Muscle layer of duodenum (tissue), 2 donors: ENCODE results near the gene TIGAR.

Source experiments
- H3K27ac ChIP-seq: one replicate; pipeline ENCODE4 v1.7.0; 2013; ENCODE audit warnings: mild to moderate bottlenecking, low read length
- H3K27me3 ChIP-seq: one replicate; pipeline ENCODE4 v1.7.0; 2013; ENCODE audit warnings: low read depth, mild to moderate bottlenecking, control low read depth, low read length
- H3K36me3 ChIP-seq, 2 donors: one replicate each; pipeline ENCODE4 v1.7.0; 2013; ENCODE audit warnings: low read length in 2 of 2, control low read depth in 1 of 2, mild to moderate bottlenecking in 1 of 2; ENCODE audit not compliant: insufficient read depth in 2 of 2, control insufficient read depth in 1 of 2
- H3K4me1 ChIP-seq, 2 donors: one replicate each; pipeline ENCODE4 v1.7.0; 2013; ENCODE audit warnings: low read length in 2 of 2, mild to moderate bottlenecking in 2 of 2, control low read depth in 1 of 2, moderate library complexity in 1 of 2; ENCODE audit not compliant: insufficient read depth in 2 of 2, control insufficient read depth in 1 of 2
- H3K4me3 ChIP-seq, 2 donors: one replicate each; pipeline ENCODE4 v1.7.0; 2013; ENCODE audit warnings: low read length in 2 of 2, low read depth in 1 of 2, mild to moderate bottlenecking in 1 of 2
- H3K9me3 ChIP-seq, 2 donors: one replicate each; pipeline ENCODE4 v1.7.0; 2013; ENCODE audit warnings: low read length in 2 of 2, control low read depth in 1 of 2, mild to moderate bottlenecking in 1 of 2; ENCODE audit not compliant: control insufficient read depth in 1 of 2
- donor health status: healthy.

The TIGAR gene

DNA sequence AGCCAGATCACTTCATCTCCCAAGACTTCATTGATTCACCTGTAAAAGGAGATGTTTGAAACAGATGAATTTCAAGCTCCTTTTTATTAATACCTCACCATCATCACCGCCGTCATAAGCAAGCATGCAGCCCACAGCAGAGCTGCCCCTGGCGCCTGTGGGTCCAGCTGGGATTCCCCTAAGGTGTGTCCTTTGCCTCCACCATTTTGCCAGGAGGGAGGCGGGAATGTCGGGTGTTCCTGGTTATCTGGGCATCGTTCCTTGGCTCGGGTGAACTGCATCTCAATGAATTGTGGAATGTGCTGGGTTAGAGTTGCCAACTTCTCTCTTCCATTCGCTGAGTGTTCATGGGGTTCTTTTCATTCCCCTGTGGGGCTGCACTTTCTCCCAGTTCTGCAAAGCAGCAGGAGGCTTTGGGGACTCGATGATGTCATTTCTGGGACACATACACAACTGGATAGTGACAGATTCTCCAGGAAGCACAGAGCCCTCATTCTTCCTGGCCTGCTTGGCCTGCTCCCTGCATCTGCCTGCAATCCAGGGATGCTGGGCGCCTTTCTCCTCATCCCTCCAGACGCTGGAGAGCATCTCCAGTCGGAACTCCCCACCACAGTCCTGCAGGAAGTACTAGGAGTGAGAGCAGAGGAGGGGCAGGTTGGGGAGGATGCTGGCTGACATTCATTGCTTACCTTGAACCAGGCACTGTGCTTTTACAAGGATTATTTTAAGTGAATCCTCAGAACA is 37.3 kb upstream of the TIGAR start:
- H3K27ac ChIP-seq, result peak overlapping the region; percentile 23
- peaks cover 57 to 63% of the 10 kb centered on the region in 2 donors for H3K36me3 ChIP-seq
- H3K4me1 ChIP-seq, result peaks cover 52 to 86% of the 10 kb centered on the region in 2 donors

DNA sequence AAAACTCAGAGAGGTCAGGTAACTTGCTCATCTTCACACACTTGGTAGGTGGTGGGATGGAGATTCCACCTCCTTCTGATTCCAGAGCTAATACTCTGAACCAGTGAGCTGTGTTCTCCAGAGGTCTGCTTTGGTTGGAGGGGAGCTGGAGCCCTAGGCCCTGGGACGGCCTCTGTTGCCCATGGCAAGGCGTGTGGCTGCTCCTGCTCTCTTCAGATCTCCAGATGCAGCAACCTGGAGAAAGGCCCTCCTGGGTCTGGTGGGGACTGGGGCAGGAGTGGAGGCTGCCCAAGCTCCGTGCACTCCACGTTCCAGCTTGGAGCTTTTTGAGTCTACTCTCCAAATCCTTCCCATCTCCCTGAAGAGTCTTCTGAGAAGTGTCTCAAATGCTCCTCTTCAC is 36.7 kb upstream of the TIGAR start:
- Histone ChIP-seq H3K36me3 (peaks cover 57 to 66% of the 10 kb centered on the region in 2 donors), H3K4me1 (peaks cover 47 to 86% of the 10 kb centered on the region in 2 donors), H3K27ac (no peak overlapping the region)

More for the DNA sequence above, 37.3 kb upstream of the TIGAR start:
- no peak overlapping the region for H3K4me3 ChIP-seq
- no peaks in the 10 kb centered on the region for H3K9me3 ChIP-seq
- no peaks in the 10 kb centered on the region for H3K27me3 ChIP-seq

DNA sequence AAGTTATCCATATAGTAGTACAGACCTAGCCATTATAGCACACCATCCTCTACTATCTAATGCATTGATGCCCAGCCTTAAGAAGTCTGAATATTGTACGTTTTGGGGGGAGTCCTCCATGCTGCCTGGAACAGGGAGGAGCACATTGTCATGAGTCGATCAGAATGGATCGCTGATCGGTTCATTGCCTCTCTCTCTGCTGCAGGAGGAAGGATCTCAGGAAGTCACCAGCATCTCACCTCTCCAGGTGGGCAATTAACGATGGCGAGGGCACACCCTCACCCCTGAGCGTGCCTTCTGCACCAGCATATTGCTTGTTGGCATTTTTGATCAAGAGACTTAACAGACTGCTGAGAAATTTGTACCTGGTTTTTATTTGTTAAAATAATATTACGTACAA is 35.9 kb upstream of the TIGAR start:
- Histone ChIP-seq H3K27me3 (no peaks in the 10 kb centered on the region), H3K27ac (no peak overlapping the region), H3K4me1 (peaks cover 41 to 86% of the 10 kb centered on the region in 2 donors)

More for the DNA sequence above, 36.7 kb upstream of the TIGAR start:
- no peaks in the 10 kb centered on the region for H3K27me3 ChIP-seq
- no peaks in the 10 kb centered on the region for H3K9me3 ChIP-seq
- H3K4me3 ChIP-seq, result no peak overlapping the region

DNA sequence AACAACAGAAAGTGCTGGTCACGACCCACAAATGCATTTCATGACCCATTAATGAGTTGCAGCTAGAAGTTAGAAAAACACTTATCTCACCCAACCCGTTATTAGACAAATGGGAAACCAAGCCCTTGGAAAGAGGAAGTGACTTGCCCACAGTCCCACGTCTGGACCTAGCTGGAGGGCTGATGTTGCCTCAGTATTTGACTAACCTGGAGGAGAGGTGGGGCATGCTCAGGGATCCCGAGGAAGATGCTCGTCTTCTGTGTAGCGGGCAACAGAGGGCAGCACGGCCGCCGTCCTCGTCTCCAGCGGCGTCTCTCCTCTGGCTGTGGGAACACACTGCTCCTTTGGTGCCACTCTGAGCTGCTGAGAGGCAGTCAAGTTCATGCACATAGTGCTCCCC is 34.8 kb upstream of the TIGAR start:
- Histone ChIP-seq H3K4me3 (no peak overlapping the region), H3K9me3 (no peaks in the 10 kb centered on the region), H3K36me3 (peaks cover 47 to 67% of the 10 kb centered on the region in 2 donors), H3K27me3 (no peaks in the 10 kb centered on the region), H3K4me1 (peaks cover 29 to 85% of the 10 kb centered on the region in 2 donors), H3K27ac (no peak overlapping the region)

More for the DNA sequence above, 35.9 kb upstream of the TIGAR start:
- Histone ChIP-seq H3K9me3 (no peaks in the 10 kb centered on the region), H3K4me3 (no peak overlapping the region), H3K36me3 (peaks cover 57 to 68% of the 10 kb centered on the region in 2 donors)

DNA sequence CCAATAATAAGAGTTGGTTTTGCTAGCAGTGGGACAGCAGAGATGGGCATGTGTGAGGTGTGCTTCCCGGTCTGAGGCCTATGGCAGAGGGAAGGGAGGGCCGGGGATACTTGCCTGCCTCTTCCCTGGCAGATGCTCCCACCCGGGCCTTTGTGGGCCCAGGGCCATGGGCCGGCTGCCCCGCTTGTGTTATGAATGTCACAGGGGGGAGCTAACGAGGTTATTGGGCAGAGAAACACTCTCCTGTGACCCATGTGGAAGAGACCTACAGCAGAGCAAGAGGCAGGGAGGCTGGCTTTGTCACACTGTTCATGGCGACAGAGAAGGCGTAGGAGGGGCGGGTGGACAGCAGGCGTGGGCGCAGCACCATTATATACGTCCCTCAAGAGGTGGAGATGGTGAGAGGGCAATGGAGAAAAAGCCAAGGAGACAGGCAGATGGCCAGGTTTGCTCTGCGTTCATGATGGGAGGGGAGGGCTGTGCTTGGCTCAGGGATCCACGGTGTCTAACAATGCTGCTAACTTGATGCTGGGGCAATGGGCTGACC is 34.2 kb upstream of the TIGAR start:
- Histone ChIP-seq H3K4me1 (peaks cover 26 to 87% of the 10 kb centered on the region in 2 donors), H3K4me3 (no peak overlapping the region), H3K9me3 (no peaks in the 10 kb centered on the region), H3K36me3 (peaks cover 51 to 65% of the 10 kb centered on the region in 2 donors), H3K27ac (no peak overlapping the region), H3K27me3 (no peaks in the 10 kb centered on the region)

DNA sequence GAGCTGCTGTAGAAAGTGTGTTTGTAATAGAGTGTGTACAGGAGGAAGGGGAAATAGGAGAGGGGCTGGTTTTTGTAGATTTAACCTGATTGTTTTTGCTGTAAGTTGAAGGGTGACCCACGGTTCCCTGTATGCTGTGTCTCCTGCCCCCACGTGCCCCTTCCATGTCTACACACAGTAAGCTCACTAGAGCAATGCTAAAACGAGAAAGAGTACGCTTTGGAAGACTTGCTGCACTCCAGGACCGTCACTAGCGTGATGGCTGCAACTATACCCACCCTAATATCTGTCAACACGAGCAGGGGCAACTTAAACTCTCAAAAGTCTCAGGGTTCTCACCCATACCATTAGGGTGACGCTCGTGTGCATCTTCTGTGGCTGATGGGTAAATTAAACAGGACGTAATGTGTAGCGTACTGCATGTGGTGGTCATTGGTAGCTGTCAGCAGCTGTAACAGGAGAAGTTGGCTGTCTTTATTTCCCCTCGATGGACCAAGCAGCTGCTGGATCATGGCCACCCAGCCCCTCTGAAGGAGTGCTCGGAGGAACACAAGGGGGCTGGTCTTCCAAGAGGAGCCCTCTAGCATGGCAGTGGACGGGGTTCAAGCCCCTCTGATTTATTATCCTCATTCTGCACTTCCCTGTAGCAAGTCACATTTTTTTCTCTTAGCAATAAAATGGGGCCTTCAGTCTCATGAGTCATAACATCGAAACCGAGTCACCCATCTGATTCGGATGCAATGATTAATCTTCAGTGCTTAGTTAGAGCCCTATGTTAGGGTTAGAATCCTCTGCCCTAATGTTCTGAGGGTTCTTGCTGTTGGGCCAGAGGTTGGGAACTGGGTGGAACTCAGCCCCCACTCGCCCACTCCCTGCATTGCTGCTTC is 33.4 kb upstream of the TIGAR start:
- peaks cover 26 to 85% of the 10 kb centered on the region in 2 donors for H3K4me1 ChIP-seq
- no peaks in the 10 kb centered on the region for H3K27me3 ChIP-seq
- H3K36me3 ChIP-seq, result peaks cover 44 to 57% of the 10 kb centered on the region in 2 donors
- no peaks in the 10 kb centered on the region for H3K9me3 ChIP-seq
- no peak overlapping the region for H3K4me3 ChIP-seq
- H3K27ac ChIP-seq, result peak overlapping the region; percentile 53

DNA sequence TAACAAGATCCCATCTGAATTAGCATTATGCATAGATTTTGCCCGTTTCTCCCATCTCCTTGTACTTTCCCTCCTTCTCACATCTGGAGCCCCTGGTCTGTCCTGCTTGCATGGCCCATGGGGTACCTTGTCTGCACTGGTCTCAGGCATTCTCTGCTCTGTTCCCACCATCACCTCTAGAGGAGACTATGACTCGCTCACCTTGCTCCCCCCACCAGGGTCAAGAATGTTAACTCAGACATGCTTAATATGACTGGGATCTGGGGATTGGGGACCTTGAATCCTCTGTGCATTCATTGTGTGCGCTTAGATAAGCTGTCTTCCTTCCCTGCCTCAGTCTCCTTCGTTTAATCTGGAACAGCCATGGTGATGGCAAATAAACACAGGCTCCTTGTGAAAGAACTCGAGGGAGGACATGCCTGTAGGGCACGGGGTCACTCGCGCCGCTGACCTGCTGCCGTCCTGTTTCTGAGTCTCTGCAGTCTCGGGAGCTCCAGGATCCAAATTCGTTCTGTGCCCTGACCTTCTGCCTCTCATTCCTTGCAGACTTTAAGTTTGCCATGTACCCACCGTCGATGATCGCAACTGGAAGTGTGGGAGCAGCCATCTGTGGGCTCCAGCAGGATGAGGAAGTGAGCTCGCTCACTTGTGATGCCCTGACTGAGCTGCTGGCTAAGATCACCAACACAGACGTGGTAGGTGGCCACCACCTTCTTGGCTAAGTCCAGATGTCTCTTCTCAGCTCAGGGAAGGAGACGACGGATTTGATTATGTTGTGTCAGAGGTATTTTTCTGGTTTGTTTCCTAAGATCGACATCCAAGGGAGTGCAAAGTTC is 32.5 kb upstream of the TIGAR start:
- Histone ChIP-seq H3K27ac (peak overlapping the region; percentile 53), H3K9me3 (no peaks in the 10 kb centered on the region), H3K27me3 (no peaks in the 10 kb centered on the region), H3K4me3 (peak overlapping the region in 1 of 2 donors; percentile 34), H3K36me3 (peaks cover 35 to 55% of the 10 kb centered on the region in 2 donors), H3K4me1 (peaks cover 26 to 85% of the 10 kb centered on the region in 2 donors)

DNA sequence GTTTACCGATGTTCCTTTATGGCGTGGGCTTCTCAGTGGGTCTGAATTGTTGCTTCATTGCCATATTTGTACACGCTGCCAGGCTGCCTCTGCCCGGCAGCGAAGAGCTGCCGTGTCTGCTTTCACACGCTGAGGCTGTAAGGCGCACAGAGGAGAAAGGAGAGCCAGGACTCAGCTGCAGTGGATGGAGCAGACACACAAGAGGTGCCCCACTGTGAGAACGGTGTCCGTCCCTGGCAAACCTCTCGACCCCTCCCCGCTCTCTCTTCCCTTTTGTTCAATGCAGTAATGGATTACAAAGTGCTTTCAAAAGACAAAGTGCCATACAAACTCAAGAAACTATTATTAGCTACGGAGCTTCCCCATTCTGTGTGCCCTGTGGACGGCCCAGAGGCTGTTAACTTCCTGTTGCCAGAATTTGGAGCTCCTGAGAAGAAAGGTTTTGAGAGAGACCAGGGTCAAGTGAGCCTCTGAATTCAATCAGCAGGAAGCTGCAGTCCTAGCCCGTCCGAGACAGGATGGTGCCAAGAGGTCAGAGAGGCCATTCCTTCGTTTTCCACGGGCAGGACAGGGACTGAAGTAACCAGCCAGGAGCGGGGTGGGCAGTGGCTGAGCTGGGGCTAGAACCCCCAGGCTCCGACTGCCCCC is 31.7 kb upstream of the TIGAR start:
- Histone ChIP-seq H3K4me1 (peaks cover 26 to 88% of the 10 kb centered on the region in 2 donors), H3K4me3 (peak overlapping the region in 1 of 2 donors; percentile 34), H3K36me3 (peaks cover 27 to 53% of the 10 kb centered on the region in 2 donors), H3K27me3 (no peaks in the 10 kb centered on the region), H3K9me3 (no peaks in the 10 kb centered on the region), H3K27ac (no peak overlapping the region)

DNA sequence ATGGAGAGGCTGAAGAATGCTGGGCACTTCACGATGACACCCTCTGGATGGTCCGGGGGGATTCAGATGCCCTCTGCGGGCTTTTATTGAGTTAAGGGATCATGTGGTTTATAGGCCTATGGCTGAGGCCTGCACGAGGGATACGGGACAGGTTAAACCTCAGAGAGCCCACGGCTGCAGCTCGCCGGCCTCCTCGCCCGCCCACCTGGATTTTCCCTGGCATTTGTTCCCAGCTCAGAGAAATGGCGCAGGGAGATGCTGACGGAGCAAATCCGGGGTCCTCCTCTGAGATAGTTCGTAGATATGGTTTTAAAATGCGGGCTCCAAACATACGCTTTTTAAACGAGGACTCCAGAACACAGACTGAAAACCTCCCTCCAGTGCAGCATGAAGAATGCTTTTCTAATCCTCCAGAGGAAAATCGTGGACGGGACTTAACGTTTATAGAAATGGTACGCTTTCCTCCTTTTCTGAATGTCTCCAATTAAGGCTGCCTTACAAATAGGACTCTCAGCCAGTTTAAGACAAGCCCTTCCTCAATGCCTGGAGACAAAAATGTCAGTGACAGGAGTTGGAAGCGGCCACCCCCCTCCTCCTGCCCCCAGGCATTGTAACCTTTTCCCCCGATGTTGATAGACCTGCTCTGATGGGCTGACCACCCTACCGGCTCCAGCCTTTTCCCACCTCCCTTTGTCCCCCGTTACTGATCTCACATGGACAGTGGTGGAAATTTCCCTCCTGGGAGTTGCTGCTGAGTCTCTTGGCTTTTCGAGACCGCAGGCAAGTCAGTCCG is 30.8 kb upstream of the TIGAR start:
- H3K27ac ChIP-seq, result no peak overlapping the region
- peaks cover 26 to 95% of the 10 kb centered on the region in 2 donors for H3K4me1 ChIP-seq
- no peak overlapping the region for H3K4me3 ChIP-seq
- peaks cover 28 to 51% of the 10 kb centered on the region in 2 donors for H3K36me3 ChIP-seq
- no peaks in the 10 kb centered on the region for H3K27me3 ChIP-seq
- no peaks in the 10 kb centered on the region for H3K9me3 ChIP-seq
